SK-N-SH (cell line): Measurements from ENCODE around the gene BAAT.

Source experiments
- CTCF ChIP-seq: fragments of 200-600 bp; sonication (generic); IDR thresholded peaks from 2 replicates; pipeline ENCODE4 v1.6.1; 2017; ENCODE audit warnings: antibody characterized with exemption, mild to moderate bottlenecking, moderate library complexity
- TF ChIP-seq, protein P1 (sequence below): IDR thresholded peaks from 2 replicates; pipeline ENCODE4 v1.4.0; 2012; ENCODE audit warnings: low read depth, borderline replicate concordance

DNA sequence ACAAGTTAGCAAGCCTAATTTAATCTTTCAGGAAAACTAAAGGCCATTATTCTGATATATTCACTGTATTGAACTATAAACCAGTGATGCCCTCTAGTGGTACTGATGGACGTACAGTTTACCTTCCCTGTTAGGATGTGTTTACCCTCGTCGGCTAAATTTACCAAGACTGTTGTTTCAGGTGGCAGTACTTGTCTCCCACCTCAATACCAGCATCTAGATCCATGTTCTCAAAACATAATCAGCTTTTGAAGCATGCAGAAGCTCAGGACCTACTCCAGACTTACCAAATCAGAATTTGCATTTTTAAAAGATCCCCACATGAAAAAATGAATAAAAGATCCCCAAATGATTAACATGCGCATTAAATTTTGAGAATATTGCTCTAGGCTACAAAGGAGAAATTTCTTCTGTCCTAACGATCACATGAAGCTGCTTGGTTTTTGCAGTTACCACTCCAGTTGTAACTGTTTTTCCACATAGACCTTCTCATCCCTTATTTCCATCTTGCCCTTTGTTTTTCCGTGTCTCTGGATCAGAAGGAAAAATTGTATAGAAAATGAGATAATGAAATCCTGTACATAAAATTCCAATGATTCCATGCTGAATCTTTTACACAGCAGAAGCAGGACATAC is 3.2 kb upstream of the BAAT start:
- TF ChIP-seq, protein P1, sequence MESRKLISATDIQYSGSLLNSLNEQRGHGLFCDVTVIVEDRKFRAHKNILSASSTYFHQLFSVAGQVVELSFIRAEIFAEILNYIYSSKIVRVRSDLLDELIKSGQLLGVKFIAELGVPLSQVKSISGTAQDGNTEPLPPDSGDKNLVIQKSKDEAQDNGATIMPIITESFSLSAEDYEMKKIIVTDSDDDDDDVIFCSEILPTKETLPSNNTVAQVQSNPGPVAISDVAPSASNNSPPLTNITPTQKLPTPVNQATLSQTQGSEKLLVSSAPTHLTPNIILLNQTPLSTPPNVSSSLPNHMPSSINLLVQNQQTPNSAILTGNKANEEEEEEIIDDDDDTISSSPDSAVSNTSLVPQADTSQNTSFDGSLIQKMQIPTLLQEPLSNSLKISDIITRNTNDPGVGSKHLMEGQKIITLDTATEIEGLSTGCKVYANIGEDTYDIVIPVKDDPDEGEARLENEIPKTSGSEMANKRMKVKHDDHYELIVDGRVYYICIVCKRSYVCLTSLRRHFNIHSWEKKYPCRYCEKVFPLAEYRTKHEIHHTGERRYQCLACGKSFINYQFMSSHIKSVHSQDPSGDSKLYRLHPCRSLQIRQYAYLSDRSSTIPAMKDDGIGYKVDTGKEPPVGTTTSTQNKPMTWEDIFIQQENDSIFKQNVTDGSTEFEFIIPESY, result no peak
- TF ChIP-seq CTCF, result peak; percentile 79
